Measurements from ENCODE around the gene COL4A5. TPM values are rescaled to one million over a fixed set of nuclear protein-coding genes. Genes with fewer than 3 reads are reported as not detected.
A peak's percentile ranks its signal among the peaks of the same experiment; 100 is the strongest.
"Not testable (repeated sequence)": the region's sequence is repeated elsewhere in the genome, so short reads cannot be mapped to it uniquely, and the experiment has no call there.

Gene COL4A5
- total RNA-seq = 21.8 TPM

GRCh38 chrX:108439426-108439942 lies at the start of gene COL4A5:
Gene COL4A5 (plus strand): TSS chrX:108439838. CDS start chrX:108440126, 288 bp downstream.
- intact Hi-C loops (cut with DNase I) = no loop called here
- ATAC-seq = peak; percentile 81
- DNase-seq (ENCODE audit: low spot score) = peak; percentile 56

- ATAC-seq; intact Hi-C loops (cut with DNase I); DNase-seq (ENCODE audit: low spot score): not testable (repeated sequence)
Measured at GRCh38 chrX:108390976-108391717, 48.5 kb upstream of the COL4A5 start.

- intact Hi-C loops (cut with DNase I) = no loop called here
- ATAC-seq (no peak), DNase-seq (ENCODE audit: low spot score) (no peak)
Measured at GRCh38 chrX:108396188-108396891, 43.3 kb upstream of the COL4A5 start.

GRCh38 chrX:108396986-108397385 lies 42.7 kb upstream of the COL4A5 start:
- ATAC-seq (no peak), DNase-seq (ENCODE audit: low spot score) (no peak)
- intact Hi-C loops (cut with DNase I) = no loop called here

- intact Hi-C loops (cut with DNase I) = no loop called here
- ATAC-seq (no peak), DNase-seq (ENCODE audit: low spot score) (no peak)
Measured at GRCh38 chrX:108397627-108398391, 41.8 kb upstream of the COL4A5 start.

GRCh38 chrX:108399418-108400165 lies 40.0 kb upstream of the COL4A5 start:
- intact Hi-C loops (cut with DNase I) = no loop called here
- ATAC-seq (no peak), DNase-seq (ENCODE audit: low spot score) (no peak)

- DNase-seq (ENCODE audit: low spot score) (no peak), ATAC-seq (no peak)
- intact Hi-C loops (cut with DNase I) = no loop called here
Measured at GRCh38 chrX:108412783-108413182, 26.9 kb upstream of the COL4A5 start.

GRCh38 chrX:108415146-108415545 lies 24.5 kb upstream of the COL4A5 start:
- DNase-seq (ENCODE audit: low spot score) = no peak
- intact Hi-C loops (cut with DNase I) = no loop called here
- no peak for ATAC-seq

GRCh38 chrX:108415891-108416290 lies 23.7 kb upstream of the COL4A5 start:
- intact Hi-C loops (cut with DNase I) = no loop called here
- ATAC-seq = no peak
- no peak for DNase-seq (ENCODE audit: low spot score)

GRCh38 chrX:108417257-108417656 lies 22.4 kb upstream of the COL4A5 start:
- intact Hi-C loops (cut with DNase I) = no loop called here
- DNase-seq (ENCODE audit: low spot score) (no peak), ATAC-seq (no peak)

GRCh38 chrX:108419401-108419800 lies 20.2 kb upstream of the COL4A5 start:
- no peak for ATAC-seq
- DNase-seq (ENCODE audit: low spot score) = no peak
- intact Hi-C loops (cut with DNase I) = no loop called here

GRCh38 chrX:108420481-108420880 lies 19.2 kb upstream of the COL4A5 start:
- DNase-seq (ENCODE audit: low spot score) (no peak), ATAC-seq (no peak)
- intact Hi-C loops (cut with DNase I) = no loop called here

- ATAC-seq (no peak), DNase-seq (ENCODE audit: low spot score) (no peak)
- intact Hi-C loops (cut with DNase I) = no loop called here
Measured at GRCh38 chrX:108426262-108426661, 13.4 kb upstream of the COL4A5 start.

- DNase-seq (ENCODE audit: low spot score) (no peak), ATAC-seq (no peak)
- intact Hi-C loops (cut with DNase I) = no loop called here
Measured at GRCh38 chrX:108435261-108435660, 4.4 kb upstream of the COL4A5 start.

GRCh38 chrX:108437349-108438109 lies 2.1 kb upstream of the COL4A5 start:
- intact Hi-C loops (cut with DNase I) = no loop called here
- peak; percentile 15 for ATAC-seq
- DNase-seq (ENCODE audit: low spot score) = no peak

- ATAC-seq = peak; percentile 44
- intact Hi-C loops (cut with DNase I) = no loop called here
- no peak for DNase-seq (ENCODE audit: low spot score)
Measured at GRCh38 chrX:108438110-108438623, 1.5 kb upstream of the COL4A5 start, which contains the start of gene COL4A6. Gene COL4A6 (minus strand): TSS chrX:108438422. CDS start chrX:108438196, 226 bp downstream.

- peak; percentile 66 for ATAC-seq
- peak; percentile 54 for DNase-seq (ENCODE audit: low spot score)
- intact Hi-C loops (cut with DNase I) = no loop called here
Measured at GRCh38 chrX:108439961-108440696, 491 bp downstream of the COL4A5 start.
